ENCODE measurements around the gene BORCS5.
"Not testable (repeated sequence)": the region's sequence is repeated elsewhere in the genome, so short reads cannot be mapped to it uniquely, and the experiment has no call there.

The BORCS5 gene

GRCh38 chr12:12392413-12392812 lies 35.5 kb downstream of the BORCS5 start:
- DNase-seq (ENCODE audit: low read depth in 2 of 2): no peak

- DNase-seq (ENCODE audit: low read depth in 2 of 2): no peak
Measured at GRCh38 chr12:12393171-12393570, 36.3 kb downstream of the BORCS5 start.

DNA sequence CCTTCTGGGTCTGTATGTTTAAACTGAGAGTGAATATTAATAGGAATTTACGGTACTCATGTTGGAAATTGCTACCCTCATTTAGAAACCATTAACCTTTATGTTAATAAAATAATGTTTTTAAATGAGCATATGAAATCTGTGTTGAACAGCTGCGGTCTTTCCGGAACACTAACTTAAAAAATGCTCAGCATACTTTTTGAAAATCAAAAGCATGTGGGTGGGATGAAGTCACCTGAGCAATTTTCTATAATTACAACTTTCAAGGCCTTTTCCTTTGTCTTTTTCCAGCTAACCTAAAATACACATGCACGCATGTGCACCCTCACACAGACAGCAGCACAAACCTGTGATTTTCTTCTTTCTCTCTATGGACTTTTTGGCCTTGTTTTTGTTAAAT lies 39.8 kb downstream of the BORCS5 start:
- no peak for DNase-seq (ENCODE audit: low read depth in 2 of 2)

DNA sequence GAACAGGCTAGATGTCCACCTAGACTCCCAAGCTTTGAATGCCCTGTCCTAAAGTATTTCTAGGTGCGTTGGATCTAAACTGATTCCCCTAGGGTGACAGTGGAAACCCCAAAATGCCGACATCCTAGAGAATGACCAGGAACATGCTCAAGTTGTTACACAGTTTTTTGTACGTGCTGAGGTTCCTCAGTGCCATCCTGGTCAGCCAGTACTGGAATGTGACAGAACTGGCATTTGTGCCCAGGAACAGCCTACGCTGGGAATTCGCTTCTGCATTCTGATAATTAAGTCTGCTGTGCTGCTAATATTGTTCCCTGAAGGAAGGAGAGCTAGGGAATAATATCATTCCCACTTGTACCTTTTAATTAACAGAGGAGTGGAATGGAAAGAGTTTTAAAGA lies 40.3 kb downstream of the BORCS5 start:
- DNase-seq (ENCODE audit: low read depth in 2 of 2): no peak

GRCh38 chr12:12398026-12398859 lies 41.4 kb downstream of the BORCS5 start:
- DNase-seq (ENCODE audit: low read depth in 2 of 2): no peak

DNA sequence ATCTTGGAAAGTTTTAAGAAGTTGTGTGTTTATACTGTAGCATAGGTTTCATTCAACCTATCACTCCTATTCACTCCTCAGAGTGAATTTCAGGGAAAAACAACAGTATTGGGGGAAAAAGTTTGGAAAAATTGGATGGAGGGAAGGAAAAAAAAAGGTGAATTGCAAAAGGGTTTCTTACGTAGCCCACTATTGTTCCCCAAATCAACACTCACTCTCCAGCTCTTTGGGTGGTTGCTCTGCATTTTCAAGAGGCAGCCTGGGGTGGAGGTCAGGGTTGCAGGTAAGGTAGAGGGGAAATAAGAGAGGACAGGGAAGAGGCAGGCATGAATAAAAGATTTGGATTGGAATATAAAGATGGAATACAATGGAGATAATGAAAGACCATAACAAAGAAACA lies 42.3 kb downstream of the BORCS5 start:
- no peak for DNase-seq (ENCODE audit: low read depth in 2 of 2)

- DNase-seq (ENCODE audit: low read depth in 2 of 2): no peak
Measured at GRCh38 chr12:12399776-12400305, 43.0 kb downstream of the BORCS5 start.

- no peak for DNase-seq (ENCODE audit: low read depth in 2 of 2)
Measured at GRCh38 chr12:12400793-12401192, 43.9 kb downstream of the BORCS5 start.

DNA sequence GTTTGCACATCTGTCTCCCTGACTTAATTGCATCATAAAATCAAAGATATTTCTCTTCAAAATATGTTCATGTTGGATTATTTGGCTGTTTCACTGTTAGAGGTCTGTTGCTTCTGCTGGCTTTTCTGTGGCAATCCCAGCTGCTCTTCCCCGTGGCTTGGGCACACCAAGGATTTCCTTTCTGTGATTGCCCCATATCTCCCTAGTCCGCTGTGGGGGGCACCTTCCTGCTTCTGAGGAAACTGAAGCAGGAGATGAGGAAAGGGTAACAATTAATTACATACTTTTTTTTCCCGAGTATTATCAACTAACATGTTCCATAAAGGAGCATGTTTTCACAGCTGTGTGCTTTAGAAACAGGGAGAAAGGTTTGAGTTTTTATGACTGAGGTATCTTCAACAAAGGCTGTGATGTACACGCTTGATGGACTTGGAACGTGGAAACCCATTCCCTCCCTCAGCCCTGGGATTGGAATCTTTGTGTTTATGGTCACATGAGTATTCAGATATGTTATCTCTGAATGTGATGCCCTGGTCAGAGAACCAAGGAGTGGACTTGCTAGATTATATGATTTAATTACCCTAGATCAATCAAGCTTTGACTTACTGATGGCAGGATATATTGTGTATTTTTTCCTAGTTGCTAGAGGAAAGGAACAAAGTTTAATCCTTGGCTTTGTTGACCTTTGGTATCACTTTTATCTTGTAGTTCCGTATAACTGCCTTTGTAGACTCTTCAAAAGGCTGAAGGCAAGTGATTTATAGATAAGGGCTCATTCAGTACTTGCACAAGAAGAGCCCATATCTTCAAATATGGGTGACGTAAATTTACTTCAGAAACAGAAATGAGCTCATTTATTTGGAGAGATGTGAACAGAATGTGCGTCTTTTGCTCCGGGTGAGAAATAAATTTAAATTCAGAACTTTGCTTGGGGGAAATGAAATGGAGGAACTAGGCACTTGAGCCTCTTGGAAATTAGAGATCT lies 46.7 kb downstream of the BORCS5 start:
- DNase-seq (ENCODE audit: low read depth in 2 of 2): no peak

DNA sequence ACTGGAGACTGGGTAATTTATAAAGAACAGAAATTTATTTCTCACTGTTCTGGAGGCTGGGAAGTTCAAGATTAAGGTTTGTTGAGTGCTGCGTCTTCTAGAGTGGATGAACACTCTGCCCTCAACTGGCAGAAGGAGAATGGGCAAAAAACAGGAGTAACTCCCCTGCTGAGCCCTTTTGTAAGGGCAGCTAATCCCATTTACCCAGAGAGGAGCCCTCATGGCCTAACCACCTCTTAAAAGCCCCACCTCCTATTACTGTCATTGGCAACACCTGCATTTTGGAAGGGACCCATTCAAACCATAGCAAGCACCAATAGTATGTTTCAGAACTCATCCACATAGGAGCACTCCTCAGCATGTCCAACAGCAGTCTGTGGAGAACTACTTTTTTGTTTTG lies 47.4 kb downstream of the BORCS5 start:
- no peak for DNase-seq (ENCODE audit: low read depth in 2 of 2)

DNA sequence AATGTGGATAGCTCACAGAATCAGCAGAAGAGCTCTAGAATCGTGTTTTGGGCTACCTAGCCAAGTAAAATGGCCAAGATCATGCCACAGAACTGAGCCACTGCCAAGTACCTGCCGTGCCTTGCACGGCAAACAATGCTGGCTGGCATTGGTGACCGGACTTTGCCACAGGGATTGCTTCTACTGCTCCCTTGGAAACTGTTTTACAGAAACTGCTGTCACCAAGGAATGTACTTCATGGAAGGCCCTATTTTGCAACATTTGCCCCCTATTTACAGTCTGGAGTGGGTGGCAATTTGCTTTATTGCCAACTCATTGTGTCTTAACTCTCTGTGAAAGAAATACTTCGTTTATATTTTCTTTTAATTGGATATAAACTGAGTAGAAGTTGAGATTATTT lies 49.0 kb downstream of the BORCS5 start:
- no peak for DNase-seq (ENCODE audit: low read depth in 2 of 2)

DNA sequence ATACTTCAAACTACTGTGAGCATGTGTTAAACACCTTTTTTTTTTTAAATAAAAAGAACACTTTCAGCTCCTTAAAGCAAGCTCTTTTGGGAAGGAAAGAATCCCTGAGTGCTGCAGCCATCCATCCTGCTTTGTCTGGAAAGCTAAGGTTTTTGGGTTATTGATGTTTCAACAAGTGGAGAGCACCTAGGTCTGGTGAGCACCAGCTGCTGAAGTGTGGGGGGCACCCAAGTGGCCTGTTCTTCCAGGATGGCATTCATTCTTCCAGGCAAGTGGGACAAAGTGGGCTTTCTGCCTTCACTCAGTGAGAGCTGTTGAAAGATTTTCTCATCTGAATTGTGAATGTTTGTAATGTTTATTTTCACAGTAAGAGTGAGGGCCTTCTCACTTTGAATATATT lies 49.9 kb downstream of the BORCS5 start:
- DNase-seq (ENCODE audit: low read depth in 2 of 2): no peak

- no peak for DNase-seq (ENCODE audit: low read depth in 2 of 2)
Measured at GRCh38 chr12:12408265-12408690, 51.4 kb downstream of the BORCS5 start.

DNA sequence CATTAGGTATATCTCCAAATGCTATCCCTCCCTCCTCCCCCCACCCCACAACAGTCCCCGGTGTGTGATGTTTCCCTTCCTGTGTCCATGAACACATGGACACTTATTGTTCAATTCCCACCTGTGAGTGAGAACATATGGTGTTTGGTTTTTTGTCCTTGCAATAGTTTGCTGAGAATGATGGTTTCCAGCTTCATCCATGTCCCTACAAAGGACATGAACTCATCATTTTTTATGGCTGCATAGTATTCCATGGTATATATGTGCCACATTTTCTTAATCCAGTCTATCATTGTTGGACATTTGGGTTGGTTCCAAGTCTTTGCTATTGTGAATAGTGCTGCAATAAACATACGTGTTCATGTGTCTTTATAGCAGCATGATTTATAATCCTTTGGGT lies 52.5 kb downstream of the BORCS5 start:
- not testable (repeated sequence) for DNase-seq (ENCODE audit: low read depth in 2 of 2)

- no peak for DNase-seq (ENCODE audit: low read depth in 2 of 2)
Measured at GRCh38 chr12:12415886-12416285, 59.0 kb downstream of the BORCS5 start.

DNA sequence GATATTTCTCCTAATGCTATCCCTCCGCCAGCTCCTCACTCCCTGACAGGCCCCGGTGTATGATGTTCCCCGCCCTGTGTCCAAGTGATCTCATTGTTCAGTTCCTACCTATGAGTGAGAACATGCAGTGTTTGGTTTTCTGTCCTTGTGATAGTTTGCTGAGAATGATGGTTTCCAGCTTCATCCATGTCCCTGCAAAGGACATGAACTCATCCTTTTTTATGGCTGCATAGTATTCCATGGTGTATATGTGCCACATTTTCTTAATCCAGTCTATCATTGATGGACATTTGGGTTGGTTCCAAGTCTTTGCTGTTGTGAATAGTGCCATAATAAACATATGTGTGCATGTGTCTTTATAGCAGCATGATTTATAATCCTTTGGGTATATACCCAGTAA lies 62.3 kb downstream of the BORCS5 start:
- DNase-seq (ENCODE audit: low read depth in 2 of 2): not testable (repeated sequence)

- DNase-seq (ENCODE audit: low read depth in 2 of 2): no peak
Measured at GRCh38 chr12:12423367-12423766, 66.5 kb downstream of the BORCS5 start.

GRCh38 chr12:12425001-12425400 lies 68.1 kb downstream of the BORCS5 start:
- DNase-seq (ENCODE audit: low read depth in 2 of 2): no peak

DNA sequence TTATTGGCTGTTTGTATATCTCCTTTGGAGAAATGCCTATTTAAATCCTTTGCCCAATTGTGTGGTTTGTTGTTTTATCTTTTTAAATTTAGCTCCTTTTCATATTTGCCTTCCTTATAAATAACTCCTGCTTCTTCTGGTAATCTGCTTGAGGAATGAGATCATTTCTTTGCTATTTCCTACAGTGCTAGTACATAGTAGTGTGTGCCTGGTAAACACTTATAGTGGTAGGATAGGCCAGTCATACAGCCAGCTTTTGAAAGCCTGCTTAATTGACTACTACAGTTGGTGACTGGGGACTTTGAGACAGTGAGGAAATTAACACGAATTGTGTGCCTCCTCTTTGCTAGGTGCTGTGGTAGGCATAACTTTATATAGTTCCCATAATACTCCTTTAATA lies 68.7 kb downstream of the BORCS5 start:
- DNase-seq (ENCODE audit: low read depth in 2 of 2): no peak

- DNase-seq (ENCODE audit: low read depth in 2 of 2): no peak
Measured at GRCh38 chr12:12427568-12427967, 70.7 kb downstream of the BORCS5 start.

DNA sequence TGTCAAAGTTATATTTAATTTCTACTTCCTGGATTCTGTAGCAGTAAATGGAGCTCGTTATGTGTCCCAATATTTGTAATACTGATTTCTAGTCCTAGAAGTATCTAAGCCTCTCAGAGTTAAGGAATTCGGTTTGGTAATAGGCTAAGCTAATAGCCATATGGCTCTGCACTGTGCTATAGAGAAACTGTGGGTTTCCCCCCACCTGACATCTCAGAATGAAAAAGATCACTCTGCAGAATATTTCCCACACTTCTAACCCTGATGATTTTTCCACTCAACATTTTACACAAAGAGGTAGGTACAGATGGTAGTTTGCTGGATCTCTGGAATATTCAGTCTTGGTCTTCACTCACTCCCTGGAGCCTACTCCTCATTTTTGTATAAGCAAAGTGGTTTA lies 71.2 kb downstream of the BORCS5 start:
- DNase-seq (ENCODE audit: low read depth in 2 of 2): no peak

DNA sequence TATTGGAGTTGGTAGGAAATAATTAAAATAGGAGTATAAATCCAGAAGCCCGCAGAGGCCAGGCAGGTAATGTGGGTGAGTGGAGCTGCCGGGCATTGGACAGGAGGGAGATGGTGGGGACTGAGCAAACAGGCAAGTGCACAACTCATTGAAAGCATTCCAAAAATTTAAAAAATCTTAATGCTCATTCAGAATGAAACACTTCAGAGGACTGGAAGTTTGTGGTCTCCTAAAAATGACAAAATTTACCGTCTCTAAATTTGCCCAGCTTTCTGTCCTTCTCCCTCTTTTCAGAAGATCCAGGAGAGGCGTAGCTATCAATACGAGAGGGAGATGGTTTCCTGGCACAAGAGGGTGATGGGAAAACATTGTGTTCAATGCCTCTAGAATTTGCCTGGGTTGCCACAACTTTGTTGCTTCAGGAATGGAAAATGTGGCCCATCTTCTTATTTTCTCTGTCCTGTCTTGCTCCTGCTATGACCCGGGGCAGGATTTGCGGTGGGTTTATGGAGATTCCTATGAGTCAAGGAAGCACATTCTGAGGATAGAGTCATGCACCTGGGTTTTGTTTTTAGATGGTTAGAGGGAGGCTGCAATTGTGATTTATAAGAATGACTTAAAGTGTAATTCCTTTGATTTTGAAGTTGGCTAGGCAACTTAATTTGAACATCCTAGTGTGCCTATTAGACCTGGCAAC lies 72.2 kb downstream of the BORCS5 start:
- no peak for DNase-seq (ENCODE audit: low read depth in 2 of 2)

Data from stimulated activated CD4-positive, alpha-beta T cell treated with anti-CD3 and anti-CD28 coated beads, Interleukin-15, amount 100 ng/mL, for 48 hours (primary cell).